Thoracic aorta (tissue), 2 donors: ENCODE measurements around the gene GPR158. TPM values are rescaled to one million over a fixed set of nuclear protein-coding genes. Genes with fewer than 3 reads are reported as not detected.

Source experiments
- ATAC-seq: fragments of 150-250 bp; one replicate; pipeline ENCODE4 v1.8.0; 2017; ENCODE audit warnings: low read depth; ENCODE audit not compliant: insufficient number of reproducible peaks, low FRiP score
- DNase-seq: peaks from one replicate; pipeline ENCODE4 v3.0.0-alpha.2; 2020; ENCODE audit warnings: low spot score
- H3K27ac ChIP-seq, 2 donors: fragments of 200-600 bp; sonication (generic); 1 replicate in 1 of 2; 2 replicates in 1 of 2; pipeline ENCODE4 v1.5.1; 2016; ENCODE audit warnings: mild to moderate bottlenecking in 2 of 2, moderate library complexity in 2 of 2
- H3K27me3 ChIP-seq: fragments of 200-600 bp; sonication (generic); replicated peaks from 2 replicates; pipeline ENCODE4 v1.6.0; 2016; ENCODE audit warnings: mild to moderate bottlenecking; ENCODE audit not compliant: insufficient read depth
- H3K36me3 ChIP-seq: fragments of 200-600 bp; sonication (generic); one replicate; pipeline ENCODE4 v1.5.1; 2016
- H3K4me1 ChIP-seq, 2 donors: fragments of 200-600 bp; sonication (generic); 1 replicate in 1 of 2; 2 replicates in 1 of 2; pipeline versions ENCODE4 v1.5.1 to v1.6.0; 2016; ENCODE audit warnings: low read depth in 2 of 2, mild to moderate bottlenecking in 1 of 2; ENCODE audit not compliant: control insufficient read depth in 1 of 2
- H3K4me3 ChIP-seq: fragments of 200-600 bp; sonication (generic); 2 replicates; pipeline ENCODE4 v1.5.1; 2016; ENCODE audit warnings: mild to moderate bottlenecking
- H3K9me3 ChIP-seq: fragments of 200-600 bp; sonication (generic); 2 replicates; pipeline ENCODE4 v1.5.1; 2016
- CTCF ChIP-seq: fragments of 200-600 bp; sonication (generic); IDR thresholded peaks from one replicate; pipeline ENCODE4 v1.5.1; 2019; ENCODE audit warnings: antibody characterized with exemption
- total RNA-seq, 2 donors: library from RNA; depleted of rRNA; stranded (reverse); fragments of >200 nt; gene quantifications; one replicate each; pipeline versions ENCODE4 v1.1.0 to v1.2.3, GENCODE V29; 2016

The GPR158 gene
- total RNA-seq, 2 donors from 2014 or later: not detected

GRCh38 chr10:25178411-25178810 lies 3.6 kb downstream of the GPR158 start:
- no peak for TF ChIP-seq CTCF
- Histone ChIP-seq H3K4me3 (no peak overlapping the region), H3K4me1 (peaks cover 5 to 21% of the 10 kb centered on the region in 2 donors), H3K27me3 (peaks cover 22% of the 10 kb centered on the region), H3K9me3 (no peaks in the 10 kb centered on the region), H3K27ac (no peak overlapping the region), H3K36me3 (no peaks in the 10 kb centered on the region)
- no peak for ATAC-seq
- no peak for DNase-seq

- ATAC-seq: no peak
- Histone ChIP-seq H3K27me3 (peaks cover 22% of the 10 kb centered on the region), H3K4me3 (no peak overlapping the region), H3K9me3 (no peaks in the 10 kb centered on the region), H3K36me3 (no peaks in the 10 kb centered on the region), H3K4me1 (peaks cover 0 to 8% of the 10 kb centered on the region in 2 donors), H3K27ac (no peak overlapping the region)
- TF ChIP-seq CTCF: no peak
- no peak for DNase-seq
Observed at GRCh38 chr10:25180801-25181200, 6.0 kb downstream of the GPR158 start.

- Histone ChIP-seq H3K4me3 (no peak overlapping the region), H3K27me3 (peaks cover 6% of the 10 kb centered on the region), H3K4me1 (no peaks in the 10 kb centered on the region), H3K9me3 (no peaks in the 10 kb centered on the region), H3K36me3 (no peaks in the 10 kb centered on the region), H3K27ac (no peak overlapping the region)
- no peak for ATAC-seq
- DNase-seq: no peak
- no peak for TF ChIP-seq CTCF
Observed at GRCh38 chr10:25182636-25183035, 7.8 kb downstream of the GPR158 start.

GRCh38 chr10:25191162-25191895 lies 16.5 kb downstream of the GPR158 start:
- Histone ChIP-seq H3K9me3 (no peaks in the 10 kb centered on the region), H3K27ac (no peak overlapping the region), H3K27me3 (no peaks in the 10 kb centered on the region), H3K4me1 (no peaks in the 10 kb centered on the region), H3K4me3 (no peak overlapping the region), H3K36me3 (no peaks in the 10 kb centered on the region)
- TF ChIP-seq CTCF: no peak
- no peak for ATAC-seq
- no peak for DNase-seq

GRCh38 chr10:25198151-25198550 lies 23.4 kb downstream of the GPR158 start:
- H3K4me1 ChIP-seq: no peaks in the 10 kb centered on the region
- ATAC-seq: no peak
- no peaks in the 10 kb centered on the region for H3K36me3 ChIP-seq
- H3K27ac ChIP-seq: no peak overlapping the region
- H3K27me3 ChIP-seq: no peaks in the 10 kb centered on the region
- no peak overlapping the region for H3K4me3 ChIP-seq
- TF ChIP-seq CTCF: no peak
- DNase-seq: no peak
- H3K9me3 ChIP-seq: no peaks in the 10 kb centered on the region
